ENCODE data around the gene FBXW11. TPM values are rescaled to one million over a fixed set of nuclear protein-coding genes. Genes with fewer than 3 reads are reported as not detected.

FBXW11 gene
- total and polyA plus RNA-seq, 10 of the 15 experiments (the other 5 are each of a cell fraction or from before 2014, with no cell fraction given) = 4.3 to 61.5 (median 40.0) TPM

GRCh38 chr5:171938358-171938757 lies 68.1 kb downstream of the FBXW11 start:
- Histone ChIP-seq H4K20me1 (ENCODE audit: control insufficient read depth, insufficient read depth) (no peaks in the 10 kb centered on the region), H3K9me3 (replicated peaks; ENCODE audit: control insufficient read depth, insufficient read depth, low read length) (peaks cover 1% of the 10 kb centered on the region; the same call in 1 of the 3 replicates), H3K4me3 (no peak overlapping the region), H3K27me3 (replicated peaks in 1 of 2; ENCODE audit: control insufficient read depth in 2 of 2, insufficient read depth in 2 of 2, low read length in 1 of 2) (no peaks in the 10 kb centered on the region), H3K4me2 (ENCODE audit: control insufficient read depth, insufficient read depth) (no peak overlapping the region), H3K9ac (ENCODE audit: control insufficient read depth, insufficient read depth, low read length) (no peak overlapping the region), H3K36me3 (ENCODE audit: control insufficient read depth in 2 of 2, insufficient read depth in 2 of 2, low read length in 1 of 2) (peaks cover 0 to 2% of the 10 kb centered on the region in 2 experiments; a peak in 1 of 4 replicates), H3K79me2 (ENCODE audit: control insufficient read depth, insufficient read depth, low read length) (peaks cover 46% of the 10 kb centered on the region), H3K4me1 (ENCODE audit: control insufficient read depth, insufficient read depth, low read length) (peaks cover 6% of the 10 kb centered on the region; the same call in 1 of the 2 replicates), H3K27ac (ENCODE audit: control insufficient read depth, insufficient read depth) (no peak overlapping the region), H2AFZ (ENCODE audit: control insufficient read depth, low read depth, low read length) (no peak overlapping the region)
- ChIA-PET RAD21 (ENCODE audit: unreplicated experiment) (no interaction called here), POLR2A (interaction anchor here (0.9 kb wide), 1 partner anchor 11 kb away, joined by 3 read pairs; no protein-coding TSS in a partner anchor), CTCF (no interaction called here), SMC1A (ENCODE audit: uncharacterized antibody, unreplicated experiment) (interaction anchor here (1.0 to 2.3 kb wide), 3 partner anchors 24 to 65 kb away, joined by 4 to 12 read pairs (median 5); no protein-coding TSS in a partner anchor)
- intact Hi-C loops (cut with micrococcal nuclease; ENCODE audit: unreplicated experiment) (no loop called here), in situ Hi-C loops (cut with MboI) (no loop called here)
- FAIRE-seq (no peak), ATAC-seq (no peak), DNase-seq (ENCODE audit: low read depth, low spot score) (no peak)
- BruUV-seq (replicated peaks) = no TSS peak
- TF ChIP-seq RELB (IDR thresholded peaks at IDR 0.05; ENCODE audit: low read depth) (no peak), CREM (IDR thresholded peaks at IDR 0.05; ENCODE audit: low read depth) (no peak), HCFC1 (IDR thresholded peaks at IDR 0.05; ENCODE audit: low read length) (no peak), NR2C1 (IDR thresholded peaks at IDR 0.05) (no peak), TCF3 (IDR thresholded peaks at IDR 0.05; ENCODE audit: borderline replicate concordance, insufficient read depth, low read depth, low read length) (no peak), ZBTB33 (IDR thresholded peaks at IDR 0.05) (no peak), SUPT20H (IDR thresholded peaks at IDR 0.05; ENCODE audit: borderline replicate concordance, control insufficient read depth, low read depth, low read length) (no peak), FOS (IDR thresholded peaks at IDR 0.05; ENCODE audit: borderline replicate concordance, extremely low read depth, insufficient read length) (no peak), REST (IDR thresholded peaks at IDR 0.05; ENCODE audit: low read depth, low read length) (no peak), LARP7 (IDR thresholded peaks at IDR 0.05) (no peak), RUNX3 (IDR thresholded peaks at IDR 0.05; ENCODE audit: low read length) (no peak), BHLHE40 (IDR thresholded peaks at IDR 0.05; ENCODE audit: borderline replicate concordance in 1 of 2, low read depth in 2 of 2, low read length in 1 of 2) (no peak), ZNF592 (IDR thresholded peaks at IDR 0.05) (no peak), RB1 (IDR thresholded peaks at IDR 0.05; ENCODE audit: borderline replicate concordance) (no peak)
